ENCODE results near the gene VCAM1. TPM values are rescaled to one million over a fixed set of nuclear protein-coding genes. Genes with fewer than 3 reads are reported as not detected.

VCAM1 gene
- total RNA-seq, 1 donor from 2014 or later, result 2.1 TPM

DNA sequence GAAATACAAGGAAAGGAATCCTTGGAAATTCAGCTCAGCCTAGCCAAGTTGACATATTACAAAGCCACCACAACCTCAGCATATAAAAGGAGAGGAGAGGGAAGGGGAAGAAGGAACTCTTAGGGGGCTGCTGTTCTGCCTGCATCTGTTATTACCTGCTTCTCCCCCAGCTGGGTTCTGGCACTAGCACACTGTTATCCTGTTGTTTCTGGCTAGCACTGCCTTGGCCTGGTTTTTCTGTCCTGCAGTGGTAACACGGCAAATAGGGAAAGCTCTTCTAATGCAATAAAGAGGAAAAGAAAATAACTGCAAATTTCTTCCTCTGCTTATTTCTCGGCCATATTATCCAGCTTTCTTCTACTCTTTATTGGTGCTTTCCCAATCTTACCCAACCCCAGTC, 16.5 kb upstream of the VCAM1 start:
- no peaks in the 10 kb centered on the region for H3K4me1 Mint-ChIP-seq
- no peaks in the 10 kb centered on the region for H3K36me3 Mint-ChIP-seq
- no peak overlapping the region for H3K27ac Mint-ChIP-seq
- no peaks in the 10 kb centered on the region for H3K9me3 ChIP-seq (ENCODE audit: low read depth)
- no peak overlapping the region for H3K9ac ChIP-seq
- H3K4me2 ChIP-seq, result no peak overlapping the region
- no peak for DNase-seq (ENCODE audit: low spot score)
- H3K36me3 ChIP-seq, result no peaks in the 10 kb centered on the region
- H3K4me1 ChIP-seq, result no peaks in the 10 kb centered on the region
- no peaks in the 10 kb centered on the region for H3K9me3 Mint-ChIP-seq
- H3K79me2 ChIP-seq (ENCODE audit: low read depth), result no peaks in the 10 kb centered on the region
- no peaks in the 10 kb centered on the region for H3K27me3 ChIP-seq
- H3K27me3 Mint-ChIP-seq (ENCODE audit: insufficient read depth, low read depth), result peaks cover 7% of the 10 kb centered on the region
- no peaks in the 10 kb centered on the region for H4K20me1 ChIP-seq (ENCODE audit: low read depth)
- H3K27ac ChIP-seq, result no peak overlapping the region
- H3K4me3 ChIP-seq, result no peak overlapping the region
- TF ChIP-seq, protein P1, sequence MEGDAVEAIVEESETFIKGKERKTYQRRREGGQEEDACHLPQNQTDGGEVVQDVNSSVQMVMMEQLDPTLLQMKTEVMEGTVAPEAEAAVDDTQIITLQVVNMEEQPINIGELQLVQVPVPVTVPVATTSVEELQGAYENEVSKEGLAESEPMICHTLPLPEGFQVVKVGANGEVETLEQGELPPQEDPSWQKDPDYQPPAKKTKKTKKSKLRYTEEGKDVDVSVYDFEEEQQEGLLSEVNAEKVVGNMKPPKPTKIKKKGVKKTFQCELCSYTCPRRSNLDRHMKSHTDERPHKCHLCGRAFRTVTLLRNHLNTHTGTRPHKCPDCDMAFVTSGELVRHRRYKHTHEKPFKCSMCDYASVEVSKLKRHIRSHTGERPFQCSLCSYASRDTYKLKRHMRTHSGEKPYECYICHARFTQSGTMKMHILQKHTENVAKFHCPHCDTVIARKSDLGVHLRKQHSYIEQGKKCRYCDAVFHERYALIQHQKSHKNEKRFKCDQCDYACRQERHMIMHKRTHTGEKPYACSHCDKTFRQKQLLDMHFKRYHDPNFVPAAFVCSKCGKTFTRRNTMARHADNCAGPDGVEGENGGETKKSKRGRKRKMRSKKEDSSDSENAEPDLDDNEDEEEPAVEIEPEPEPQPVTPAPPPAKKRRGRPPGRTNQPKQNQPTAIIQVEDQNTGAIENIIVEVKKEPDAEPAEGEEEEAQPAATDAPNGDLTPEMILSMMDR (IDR thresholded peaks at IDR 0.05), result no peak
- TF ChIP-seq EZH2phosphoT487 (IDR thresholded peaks at IDR 0.05), result no peak
- no peak for TF ChIP-seq EZH2 (IDR thresholded peaks at IDR 0.05)
- no peaks in the 10 kb centered on the region for H3F3A ChIP-seq (ENCODE audit: low read depth)
- no peak overlapping the region for H3K4me3 Mint-ChIP-seq
- peak overlapping the region; percentile 3 for H2AFZ ChIP-seq (replicated peaks)

DNA sequence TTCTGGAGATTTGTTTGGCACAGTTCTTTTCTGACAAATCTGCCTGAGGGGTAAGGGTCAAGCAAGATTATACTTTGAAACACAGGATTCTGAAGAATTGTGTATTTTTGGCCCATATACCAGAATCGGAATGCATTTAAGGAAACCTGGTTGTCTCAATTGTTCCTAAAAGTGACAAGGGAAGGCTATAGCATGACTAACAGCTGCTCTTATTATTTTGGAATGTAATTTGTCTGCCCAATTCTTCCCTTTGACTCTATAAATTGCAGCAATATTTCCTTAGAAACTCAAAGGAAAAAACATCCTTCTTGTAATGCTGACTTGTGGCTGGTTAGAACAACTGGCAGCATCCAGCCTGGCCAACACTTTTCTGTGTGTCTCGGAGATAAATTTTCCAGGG, 15.8 kb upstream of the VCAM1 start:
- Histone ChIP-seq H3K36me3 (no peaks in the 10 kb centered on the region), H3K27ac (no peak overlapping the region), H3K79me2 (ENCODE audit: low read depth) (no peaks in the 10 kb centered on the region), H3F3A (ENCODE audit: low read depth) (no peaks in the 10 kb centered on the region), H3K27me3 (no peaks in the 10 kb centered on the region), H4K20me1 (ENCODE audit: low read depth) (no peaks in the 10 kb centered on the region), H2AFZ (replicated peaks) (no peak overlapping the region), H3K4me1 (no peaks in the 10 kb centered on the region), H3K9me3 (ENCODE audit: low read depth) (no peaks in the 10 kb centered on the region), H3K4me3 (no peak overlapping the region), H3K9ac (no peak overlapping the region), H3K4me2 (no peak overlapping the region)
- no peak for DNase-seq (ENCODE audit: low spot score)
- H3K27me3 Mint-ChIP-seq (ENCODE audit: insufficient read depth, low read depth), result peaks cover 7% of the 10 kb centered on the region
- H3K4me3 Mint-ChIP-seq, result no peak overlapping the region
- TF ChIP-seq EZH2 (IDR thresholded peaks at IDR 0.05), result no peak
- no peak for TF ChIP-seq EZH2phosphoT487 (IDR thresholded peaks at IDR 0.05)
- TF ChIP-seq, protein P1 (IDR thresholded peaks at IDR 0.05), result no peak
- no peaks in the 10 kb centered on the region for H3K36me3 Mint-ChIP-seq
- H3K27ac Mint-ChIP-seq, result no peak overlapping the region
- no peaks in the 10 kb centered on the region for H3K9me3 Mint-ChIP-seq
- H3K4me1 Mint-ChIP-seq, result no peaks in the 10 kb centered on the region

DNA sequence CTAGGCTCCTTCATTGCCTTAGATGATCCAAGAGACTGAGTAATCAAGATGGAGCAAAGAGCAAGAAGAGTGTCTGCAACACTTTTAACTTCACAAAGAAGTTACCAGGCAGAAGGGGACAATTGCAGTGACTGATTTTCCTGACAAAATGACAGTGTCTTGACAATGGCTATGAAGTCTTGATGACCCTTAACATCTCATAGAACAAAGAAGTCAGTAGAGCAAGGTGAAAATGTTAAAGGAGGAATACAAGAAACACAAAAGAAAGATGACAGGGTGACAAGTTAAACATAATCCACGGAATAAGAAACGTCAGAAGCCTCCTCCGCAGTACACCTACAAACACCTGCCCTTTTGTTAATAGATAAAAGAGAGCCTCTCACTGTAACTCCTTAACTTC, 15.1 kb upstream of the VCAM1 start:
- no peak overlapping the region for H3K27ac ChIP-seq
- H3K4me3 ChIP-seq, result no peak overlapping the region

More for the DNA sequence above, 15.1 kb upstream of the VCAM1 start:
- Mint-ChIP-seq H3K36me3 (no peaks in the 10 kb centered on the region), H3K4me1 (no peaks in the 10 kb centered on the region), H3K27ac (no peak overlapping the region), H3K9me3 (no peaks in the 10 kb centered on the region), H3K4me3 (no peak overlapping the region), H3K27me3 (ENCODE audit: insufficient read depth, low read depth) (peaks cover 7% of the 10 kb centered on the region)
- Histone ChIP-seq H3K9ac (no peak overlapping the region), H3K4me1 (no peaks in the 10 kb centered on the region), H3K4me2 (no peak overlapping the region), H3K27me3 (no peaks in the 10 kb centered on the region), H4K20me1 (ENCODE audit: low read depth) (no peaks in the 10 kb centered on the region), H3K9me3 (ENCODE audit: low read depth) (no peaks in the 10 kb centered on the region), H3F3A (ENCODE audit: low read depth) (no peaks in the 10 kb centered on the region), H3K79me2 (ENCODE audit: low read depth) (no peaks in the 10 kb centered on the region), H2AFZ (replicated peaks) (no peak overlapping the region), H3K36me3 (no peaks in the 10 kb centered on the region)
- no peak for DNase-seq (ENCODE audit: low spot score)
- TF ChIP-seq EZH2phosphoT487 (IDR thresholded peaks at IDR 0.05) (no peak), EZH2 (IDR thresholded peaks at IDR 0.05) (no peak)
- TF ChIP-seq, protein P1 (IDR thresholded peaks at IDR 0.05), result no peak
